Loucy (cell line): ENCODE results near the gene PTPRK.

Experiments
- CTCF ChIP-seq: fragments of 200-600 bp; sonication (generic); conservative IDR thresholded peaks from 2 replicates; pipeline ENCODE4 v1.5.1; 2014; ENCODE audit warnings: mild to moderate bottlenecking, antibody characterized with exemption, low read length
- EZH2phosphoT487 ChIP-seq: fragments of 200-600 bp; IDR thresholded peaks from 2 replicates; pipeline ENCODE4 v1.6.1; 2018; ENCODE audit warnings: antibody characterized with exemption, mild to moderate bottlenecking, moderate library complexity, borderline replicate concordance

GRCh38 chr6:127956260-127956888, 564.0 kb downstream of the PTPRK start:
- TF ChIP-seq CTCF (no peak; the same call in none of the 2 replicates), EZH2phosphoT487 (no peak)
